ENCODE measurements around the gene KLHL11. TPM values are rescaled to one million over a fixed set of nuclear protein-coding genes. Genes with fewer than 3 reads are reported as not detected.
"Not testable (repeated sequence)": the region's sequence is repeated elsewhere in the genome, so short reads cannot be mapped to it uniquely, and the experiment has no call there.

Gene KLHL11
- polyA plus RNA-seq, 1 of the 3 experiments (the other 2 are of a cell fraction): 2.6 TPM

DNA sequence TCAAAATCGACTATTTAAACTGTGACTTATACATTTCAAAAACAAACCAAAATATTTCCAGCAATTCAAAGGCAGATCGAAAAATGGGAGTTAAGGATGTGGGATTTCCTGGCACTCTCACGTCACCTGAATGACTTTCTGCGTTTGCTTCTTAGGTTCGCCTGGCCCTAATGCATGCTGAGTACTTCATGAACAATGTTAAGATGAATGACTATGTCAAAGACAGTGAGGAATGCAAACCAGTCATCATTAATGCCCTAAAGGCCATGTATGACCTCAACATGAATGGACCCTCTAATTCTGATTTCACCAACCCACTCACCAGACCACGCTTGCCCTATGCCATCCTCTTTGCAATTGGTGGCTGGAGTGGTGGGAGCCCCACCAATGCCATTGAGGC is 20.3 kb downstream of the KLHL11 start (continued):
- TF ChIP-seq, protein P1, sequence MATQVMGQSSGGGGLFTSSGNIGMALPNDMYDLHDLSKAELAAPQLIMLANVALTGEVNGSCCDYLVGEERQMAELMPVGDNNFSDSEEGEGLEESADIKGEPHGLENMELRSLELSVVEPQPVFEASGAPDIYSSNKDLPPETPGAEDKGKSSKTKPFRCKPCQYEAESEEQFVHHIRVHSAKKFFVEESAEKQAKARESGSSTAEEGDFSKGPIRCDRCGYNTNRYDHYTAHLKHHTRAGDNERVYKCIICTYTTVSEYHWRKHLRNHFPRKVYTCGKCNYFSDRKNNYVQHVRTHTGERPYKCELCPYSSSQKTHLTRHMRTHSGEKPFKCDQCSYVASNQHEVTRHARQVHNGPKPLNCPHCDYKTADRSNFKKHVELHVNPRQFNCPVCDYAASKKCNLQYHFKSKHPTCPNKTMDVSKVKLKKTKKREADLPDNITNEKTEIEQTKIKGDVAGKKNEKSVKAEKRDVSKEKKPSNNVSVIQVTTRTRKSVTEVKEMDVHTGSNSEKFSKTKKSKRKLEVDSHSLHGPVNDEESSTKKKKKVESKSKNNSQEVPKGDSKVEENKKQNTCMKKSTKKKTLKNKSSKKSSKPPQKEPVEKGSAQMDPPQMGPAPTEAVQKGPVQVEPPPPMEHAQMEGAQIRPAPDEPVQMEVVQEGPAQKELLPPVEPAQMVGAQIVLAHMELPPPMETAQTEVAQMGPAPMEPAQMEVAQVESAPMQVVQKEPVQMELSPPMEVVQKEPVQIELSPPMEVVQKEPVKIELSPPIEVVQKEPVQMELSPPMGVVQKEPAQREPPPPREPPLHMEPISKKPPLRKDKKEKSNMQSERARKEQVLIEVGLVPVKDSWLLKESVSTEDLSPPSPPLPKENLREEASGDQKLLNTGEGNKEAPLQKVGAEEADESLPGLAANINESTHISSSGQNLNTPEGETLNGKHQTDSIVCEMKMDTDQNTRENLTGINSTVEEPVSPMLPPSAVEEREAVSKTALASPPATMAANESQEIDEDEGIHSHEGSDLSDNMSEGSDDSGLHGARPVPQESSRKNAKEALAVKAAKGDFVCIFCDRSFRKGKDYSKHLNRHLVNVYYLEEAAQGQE (IDR thresholded peaks at IDR 0.05; ENCODE audit: low read depth, low read length): no peak
- TF ChIP-seq TAF1 (IDR thresholded peaks at IDR 0.05; ENCODE audit: borderline replicate concordance, low read depth, low read length): no peak
- no peak for TF ChIP-seq USF1 (IDR thresholded peaks at IDR 0.05; ENCODE audit: borderline replicate concordance, low read depth)
- TF ChIP-seq NFIC (IDR thresholded peaks at IDR 0.05; ENCODE audit: borderline replicate concordance): no peak
- no peak for TF ChIP-seq RXRA (IDR thresholded peaks at IDR 0.05; ENCODE audit: borderline replicate concordance, low read depth)
- no peak for TF ChIP-seq GATA2 (CRISPR knock-in tag; IDR thresholded peaks at IDR 0.05)
- no peak for TF ChIP-seq FOSL2 (IDR thresholded peaks at IDR 0.05; ENCODE audit: borderline replicate concordance, low read depth)

DNA sequence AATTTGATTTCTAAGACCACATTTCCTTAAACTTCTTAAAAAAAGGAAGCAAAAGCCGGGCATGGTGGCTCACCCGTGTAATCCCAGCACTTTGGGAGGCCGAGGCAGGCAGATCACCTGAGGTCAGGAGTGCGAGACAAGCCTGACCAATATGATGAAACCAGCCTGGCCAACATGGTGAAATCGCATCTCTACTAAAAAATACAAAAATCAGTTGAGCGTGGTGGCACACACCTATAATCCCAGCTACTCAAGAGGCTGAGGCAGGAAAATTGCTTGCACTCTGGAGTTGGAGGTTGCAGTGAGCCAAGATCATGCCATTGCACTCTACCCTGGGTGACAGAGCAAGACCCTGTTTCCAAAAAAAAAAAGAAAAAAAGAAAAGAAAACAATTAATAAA is 24.4 kb downstream of the KLHL11 start:
- H3K4me2 ChIP-seq; H3K9me2 ChIP-seq; H3F3A ChIP-seq (replicated peaks; ENCODE audit: insufficient read depth); H3K4me3 ChIP-seq (ENCODE audit: low read depth in 2 of 2, low read length in 1 of 2); H3K36me3 ChIP-seq (replicated peaks in 1 of 2; ENCODE audit: control insufficient read depth in 1 of 2, insufficient read depth in 2 of 2, low read length in 1 of 2); H3K4me1 ChIP-seq (ENCODE audit: control insufficient read depth in 1 of 2, insufficient read depth in 2 of 2, low read depth in 1 of 2, low read length in 1 of 2); POLR2A ChIA-PET; H3K27me3 ChIP-seq (ENCODE audit: insufficient read depth); H3K9ac ChIP-seq; H3K9me3 ChIP-seq; H2AFZ ChIP-seq (ENCODE audit: low read depth); DNase-seq; CTCF ChIA-PET; H3K27ac ChIP-seq (ENCODE audit: low read depth in 2 of 2, low read length in 1 of 2); H3K79me2 ChIP-seq (ENCODE audit: insufficient read depth); H4K20me1 ChIP-seq (ENCODE audit: insufficient read depth): not testable (repeated sequence)
- 92% methylated on average over 6 of the region's 6 CpGs for WGBS (ENCODE audit: low lambda C conversion rate)

DNA sequence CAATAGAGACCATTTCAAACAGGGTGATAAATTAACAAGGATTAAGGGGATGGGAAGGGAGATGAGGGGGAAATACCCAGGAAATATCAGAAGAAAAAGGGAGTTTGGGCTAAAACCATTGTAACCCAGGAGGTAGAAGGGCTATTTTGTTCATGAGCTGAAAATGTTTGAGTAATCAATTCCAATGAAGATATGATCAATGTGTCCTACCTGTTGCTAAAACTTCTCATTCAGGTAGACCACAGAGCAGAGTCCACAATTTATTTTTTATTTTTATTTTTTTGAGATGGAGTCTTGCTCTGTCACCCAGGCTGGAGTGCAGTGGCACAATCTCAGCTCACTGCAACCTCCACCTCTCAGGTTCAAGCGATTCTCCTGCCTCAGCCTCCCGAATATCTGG is 25.8 kb downstream of the KLHL11 start:
- H3K9ac ChIP-seq; H3K4me3 ChIP-seq (ENCODE audit: low read depth in 2 of 2, low read length in 1 of 2); H4K20me1 ChIP-seq (ENCODE audit: insufficient read depth); DNase-seq; H2AFZ ChIP-seq (ENCODE audit: low read depth); H3K4me1 ChIP-seq (ENCODE audit: control insufficient read depth in 1 of 2, insufficient read depth in 2 of 2, low read depth in 1 of 2, low read length in 1 of 2); H3K4me2 ChIP-seq; H3K36me3 ChIP-seq (replicated peaks in 1 of 2; ENCODE audit: control insufficient read depth in 1 of 2, insufficient read depth in 2 of 2, low read length in 1 of 2); H3F3A ChIP-seq (replicated peaks; ENCODE audit: insufficient read depth); H3K27ac ChIP-seq (ENCODE audit: low read depth in 2 of 2, low read length in 1 of 2); H3K27me3 ChIP-seq (ENCODE audit: insufficient read depth); H3K9me3 ChIP-seq; H3K9me2 ChIP-seq: not testable (repeated sequence)
- WGBS (ENCODE audit: low lambda C conversion rate): 84% methylated on average over 2 of the region's 2 CpGs
- H3K79me2 ChIP-seq (ENCODE audit: insufficient read depth): peaks cover 14% of the 10 kb centered on the region; the same call in 1 of the 2 replicates
- ChIA-PET POLR2A (interaction anchor here (0.7 kb wide), 1 partner anchor 17 kb away, joined by 3 read pairs; no protein-coding TSS in a partner anchor), CTCF (interaction anchor here (0.8 to 1.7 kb wide), 2 partner anchors 12 to 144 kb away, joined by 4 read pairs; no protein-coding TSS in a partner anchor)
